ENCODE results near the gene RNF111. TPM values are rescaled to one million over a fixed set of nuclear protein-coding genes. Genes with fewer than 3 reads are reported as not detected.

The RNF111 gene
- total and polyA plus RNA-seq, 10 of the 15 experiments (the other 5 are each of a cell fraction or from before 2014, with no cell fraction given) = 8.6 to 34.7 (median 15.7) TPM

DNA sequence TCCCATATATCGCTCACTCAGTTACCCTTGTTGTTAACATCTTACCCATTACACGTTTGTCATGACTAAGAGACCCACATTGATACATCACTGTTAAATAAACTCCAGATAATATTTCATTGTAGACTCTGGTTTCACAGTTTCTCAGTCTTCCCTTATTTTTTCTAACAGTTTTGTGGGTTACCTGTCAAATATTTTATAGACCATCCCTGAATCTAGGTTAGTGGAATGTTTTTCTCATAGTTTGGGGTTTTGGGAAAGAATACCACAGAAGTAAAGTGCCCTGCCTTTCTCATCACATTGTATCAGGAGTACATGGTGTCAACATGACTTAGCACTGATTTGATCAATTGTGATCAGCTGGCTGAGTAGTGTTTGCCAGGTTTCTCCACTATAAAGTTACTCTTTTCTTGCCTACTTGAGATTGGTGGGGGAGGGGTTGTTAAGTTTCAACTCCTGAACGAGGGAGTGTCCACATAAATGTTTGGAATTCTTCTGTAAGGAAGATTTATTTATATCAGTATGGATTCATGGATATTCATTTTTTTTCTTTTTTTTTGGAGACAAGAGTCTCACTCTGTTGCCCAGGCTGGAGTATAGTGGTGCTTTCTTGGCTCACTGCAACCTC lies 25.9 kb downstream of the RNF111 start (continued):
- TF ChIP-seq ZNF384 (IDR thresholded peaks at IDR 0.05; ENCODE audit: borderline replicate concordance, low read depth, low read length) (no peak), HDGF (IDR thresholded peaks at IDR 0.05) (no peak), TCF7 (IDR thresholded peaks at IDR 0.05; ENCODE audit: borderline replicate concordance) (no peak), NR2C1 (IDR thresholded peaks at IDR 0.05) (no peak)
- TF ChIP-seq, protein P1, sequence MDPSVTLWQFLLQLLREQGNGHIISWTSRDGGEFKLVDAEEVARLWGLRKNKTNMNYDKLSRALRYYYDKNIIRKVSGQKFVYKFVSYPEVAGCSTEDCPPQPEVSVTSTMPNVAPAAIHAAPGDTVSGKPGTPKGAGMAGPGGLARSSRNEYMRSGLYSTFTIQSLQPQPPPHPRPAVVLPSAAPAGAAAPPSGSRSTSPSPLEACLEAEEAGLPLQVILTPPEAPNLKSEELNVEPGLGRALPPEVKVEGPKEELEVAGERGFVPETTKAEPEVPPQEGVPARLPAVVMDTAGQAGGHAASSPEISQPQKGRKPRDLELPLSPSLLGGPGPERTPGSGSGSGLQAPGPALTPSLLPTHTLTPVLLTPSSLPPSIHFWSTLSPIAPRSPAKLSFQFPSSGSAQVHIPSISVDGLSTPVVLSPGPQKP (IDR thresholded peaks at IDR 0.05; ENCODE audit: low read depth, low read length) = no peak
- TF ChIP-seq, protein P2, sequence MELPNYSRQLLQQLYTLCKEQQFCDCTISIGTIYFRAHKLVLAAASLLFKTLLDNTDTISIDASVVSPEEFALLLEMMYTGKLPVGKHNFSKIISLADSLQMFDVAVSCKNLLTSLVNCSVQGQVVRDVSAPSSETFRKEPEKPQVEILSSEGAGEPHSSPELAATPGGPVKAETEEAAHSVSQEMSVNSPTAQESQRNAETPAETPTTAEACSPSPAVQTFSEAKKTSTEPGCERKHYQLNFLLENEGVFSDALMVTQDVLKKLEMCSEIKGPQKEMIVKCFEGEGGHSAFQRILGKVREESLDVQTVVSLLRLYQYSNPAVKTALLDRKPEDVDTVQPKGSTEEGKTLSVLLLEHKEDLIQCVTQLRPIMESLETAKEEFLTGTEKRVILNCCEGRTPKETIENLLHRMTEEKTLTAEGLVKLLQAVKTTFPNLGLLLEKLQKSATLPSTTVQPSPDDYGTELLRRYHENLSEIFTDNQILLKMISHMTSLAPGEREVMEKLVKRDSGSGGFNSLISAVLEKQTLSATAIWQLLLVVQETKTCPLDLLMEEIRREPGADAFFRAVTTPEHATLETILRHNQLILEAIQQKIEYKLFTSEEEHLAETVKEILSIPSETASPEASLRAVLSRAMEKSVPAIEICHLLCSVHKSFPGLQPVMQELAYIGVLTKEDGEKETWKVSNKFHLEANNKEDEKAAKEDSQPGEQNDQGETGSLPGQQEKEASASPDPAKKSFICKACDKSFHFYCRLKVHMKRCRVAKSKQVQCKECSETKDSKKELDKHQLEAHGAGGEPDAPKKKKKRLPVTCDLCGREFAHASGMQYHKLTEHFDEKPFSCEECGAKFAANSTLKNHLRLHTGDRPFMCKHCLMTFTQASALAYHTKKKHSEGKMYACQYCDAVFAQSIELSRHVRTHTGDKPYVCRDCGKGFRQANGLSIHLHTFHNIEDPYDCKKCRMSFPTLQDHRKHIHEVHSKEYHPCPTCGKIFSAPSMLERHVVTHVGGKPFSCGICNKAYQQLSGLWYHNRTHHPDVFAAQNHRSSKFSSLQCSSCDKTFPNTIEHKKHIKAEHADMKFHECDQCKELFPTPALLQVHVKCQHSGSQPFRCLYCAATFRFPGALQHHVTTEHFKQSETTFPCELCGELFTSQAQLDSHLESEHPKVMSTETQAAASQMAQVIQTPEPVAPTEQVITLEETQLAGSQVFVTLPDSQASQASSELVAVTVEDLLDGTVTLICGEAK (IDR thresholded peaks at IDR 0.05; ENCODE audit: borderline replicate concordance) = no peak
- TF ChIP-seq, protein P3, sequence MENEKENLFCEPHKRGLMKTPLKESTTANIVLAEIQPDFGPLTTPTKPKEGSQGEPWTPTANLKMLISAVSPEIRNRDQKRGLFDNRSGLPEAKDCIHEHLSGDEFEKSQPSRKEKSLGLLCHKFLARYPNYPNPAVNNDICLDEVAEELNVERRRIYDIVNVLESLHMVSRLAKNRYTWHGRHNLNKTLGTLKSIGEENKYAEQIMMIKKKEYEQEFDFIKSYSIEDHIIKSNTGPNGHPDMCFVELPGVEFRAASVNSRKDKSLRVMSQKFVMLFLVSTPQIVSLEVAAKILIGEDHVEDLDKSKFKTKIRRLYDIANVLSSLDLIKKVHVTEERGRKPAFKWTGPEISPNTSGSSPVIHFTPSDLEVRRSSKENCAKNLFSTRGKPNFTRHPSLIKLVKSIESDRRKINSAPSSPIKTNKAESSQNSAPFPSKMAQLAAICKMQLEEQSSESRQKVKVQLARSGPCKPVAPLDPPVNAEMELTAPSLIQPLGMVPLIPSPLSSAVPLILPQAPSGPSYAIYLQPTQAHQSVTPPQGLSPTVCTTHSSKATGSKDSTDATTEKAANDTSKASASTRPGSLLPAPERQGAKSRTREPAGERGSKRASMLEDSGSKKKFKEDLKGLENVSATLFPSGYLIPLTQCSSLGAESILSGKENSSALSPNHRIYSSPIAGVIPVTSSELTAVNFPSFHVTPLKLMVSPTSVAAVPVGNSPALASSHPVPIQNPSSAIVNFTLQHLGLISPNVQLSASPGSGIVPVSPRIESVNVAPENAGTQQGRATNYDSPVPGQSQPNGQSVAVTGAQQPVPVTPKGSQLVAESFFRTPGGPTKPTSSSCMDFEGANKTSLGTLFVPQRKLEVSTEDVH (IDR thresholded peaks at IDR 0.05; ENCODE audit: low read depth, partially characterized antibody) = no peak

Measured in GM12878 (cell line).